HG03135 (cell line): ENCODE measurements around the gene PRKD2.
"Not testable (repeated sequence)": the region's sequence is repeated elsewhere in the genome, so short reads cannot be mapped to it uniquely, and the experiment has no call there.

Experiments
- ATAC-seq: cut with Tn5 transposase; IDR thresholded peaks from one replicate; pipeline ENCODE4 v1.9.1; 2021; ENCODE audit warnings: mild to moderate bottlenecking, moderate library complexity; ENCODE audit not compliant: unreplicated experiment

PRKD2 gene

DNA sequence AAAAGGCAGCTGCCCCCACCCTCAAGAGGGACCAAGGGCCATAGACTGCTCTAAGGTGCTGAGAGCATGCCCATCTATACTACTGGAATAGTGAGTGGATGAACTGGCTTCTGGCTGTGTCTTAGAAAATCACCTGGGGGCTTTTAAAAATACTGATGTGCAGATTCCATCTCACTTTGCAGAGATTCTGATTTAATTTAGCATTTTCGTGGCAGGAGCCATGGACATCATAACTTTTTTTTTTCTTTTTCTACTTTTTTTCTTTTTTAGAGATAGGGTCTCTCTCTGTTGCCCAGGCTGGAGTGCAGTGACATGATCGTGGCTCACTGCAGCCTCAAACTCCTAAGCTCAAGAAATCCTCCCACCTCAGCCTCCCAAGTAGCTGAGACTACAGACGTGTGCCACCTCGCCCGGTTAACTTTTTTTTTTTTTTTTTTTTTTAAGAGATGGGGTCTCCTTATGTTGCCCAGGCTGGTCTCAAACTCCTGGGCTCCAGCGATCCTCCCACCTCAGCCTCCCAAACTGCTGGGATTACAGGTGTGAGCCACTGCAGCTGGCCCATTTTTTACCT lies 4.1 kb downstream of the PRKD2 start:
- ATAC-seq, result not testable (repeated sequence)

DNA sequence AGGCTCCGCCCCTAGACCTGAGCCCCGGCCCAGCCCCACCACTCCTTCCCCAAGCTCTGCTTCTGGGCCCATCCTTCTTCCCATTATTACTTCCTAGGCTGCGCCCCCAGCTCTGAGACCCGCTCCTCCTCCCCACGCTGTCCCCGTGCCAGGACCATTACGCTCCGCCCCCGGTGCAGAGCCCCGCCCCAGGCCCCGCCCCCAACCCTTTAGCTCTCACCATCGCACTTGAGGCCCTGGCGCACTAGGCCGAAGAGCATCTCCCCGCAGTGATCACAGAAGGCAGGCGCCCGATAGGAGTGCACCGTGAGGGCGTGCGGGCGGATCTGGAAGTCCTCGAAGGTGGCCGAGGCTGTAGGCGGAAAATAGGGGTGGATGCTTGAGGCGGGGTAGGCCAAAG lies 6.2 kb downstream of the PRKD2 start:
- no peak for ATAC-seq

DNA sequence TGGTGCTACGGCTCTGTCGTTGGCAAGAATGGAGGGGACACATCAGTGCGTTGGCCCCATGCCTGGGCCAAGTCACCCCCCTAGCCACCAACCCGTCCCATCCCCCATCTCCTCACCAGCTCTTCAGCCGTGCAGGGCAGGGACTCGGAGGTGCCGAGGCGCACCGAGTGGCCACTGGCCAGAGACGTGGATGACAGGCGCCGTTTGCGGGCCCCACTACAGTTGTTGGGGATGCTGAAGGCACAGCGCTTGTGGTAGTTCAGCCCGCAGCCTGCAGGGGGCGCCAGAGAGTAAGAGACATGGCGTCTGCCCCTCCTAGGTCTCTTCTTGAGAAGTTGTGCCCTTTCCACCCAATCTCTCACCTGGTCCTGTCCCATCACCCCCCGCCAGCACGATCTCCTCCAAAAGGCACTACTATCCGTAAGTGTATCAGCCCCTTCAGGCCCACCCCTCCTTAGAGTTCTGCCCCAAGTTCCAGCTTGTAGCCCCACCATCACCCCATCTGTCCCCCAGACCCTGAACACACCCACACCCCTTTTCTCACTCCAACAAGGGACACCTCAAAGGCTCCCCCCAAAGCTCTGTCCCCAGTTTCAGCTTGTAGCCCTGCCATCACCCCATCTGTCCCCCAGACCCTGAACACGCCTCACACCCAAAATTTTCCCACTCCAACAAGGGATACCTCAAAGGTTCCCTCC lies 12.4 kb downstream of the PRKD2 start:
- no peak for ATAC-seq

DNA sequence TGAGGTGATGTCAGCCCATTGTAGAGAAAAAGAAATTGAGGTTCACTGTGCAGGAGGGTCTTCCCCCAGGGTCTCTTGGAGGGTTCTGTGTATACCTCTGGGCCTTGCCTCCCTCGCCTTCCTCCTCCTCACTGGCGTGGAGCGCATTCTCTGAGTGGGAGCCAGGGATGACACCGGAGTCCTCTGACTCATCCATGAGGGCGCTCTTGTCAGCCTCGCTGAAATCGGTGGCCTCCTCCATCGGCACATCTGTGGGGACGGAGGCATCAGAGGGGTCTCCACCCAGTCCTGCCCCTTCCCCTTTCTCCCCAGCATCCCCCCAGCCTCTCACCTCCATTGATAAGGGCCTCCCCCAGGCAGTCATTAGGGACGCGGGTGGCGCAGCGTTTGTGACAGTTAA lies 16.2 kb downstream of the PRKD2 start:
- no peak for ATAC-seq

DNA sequence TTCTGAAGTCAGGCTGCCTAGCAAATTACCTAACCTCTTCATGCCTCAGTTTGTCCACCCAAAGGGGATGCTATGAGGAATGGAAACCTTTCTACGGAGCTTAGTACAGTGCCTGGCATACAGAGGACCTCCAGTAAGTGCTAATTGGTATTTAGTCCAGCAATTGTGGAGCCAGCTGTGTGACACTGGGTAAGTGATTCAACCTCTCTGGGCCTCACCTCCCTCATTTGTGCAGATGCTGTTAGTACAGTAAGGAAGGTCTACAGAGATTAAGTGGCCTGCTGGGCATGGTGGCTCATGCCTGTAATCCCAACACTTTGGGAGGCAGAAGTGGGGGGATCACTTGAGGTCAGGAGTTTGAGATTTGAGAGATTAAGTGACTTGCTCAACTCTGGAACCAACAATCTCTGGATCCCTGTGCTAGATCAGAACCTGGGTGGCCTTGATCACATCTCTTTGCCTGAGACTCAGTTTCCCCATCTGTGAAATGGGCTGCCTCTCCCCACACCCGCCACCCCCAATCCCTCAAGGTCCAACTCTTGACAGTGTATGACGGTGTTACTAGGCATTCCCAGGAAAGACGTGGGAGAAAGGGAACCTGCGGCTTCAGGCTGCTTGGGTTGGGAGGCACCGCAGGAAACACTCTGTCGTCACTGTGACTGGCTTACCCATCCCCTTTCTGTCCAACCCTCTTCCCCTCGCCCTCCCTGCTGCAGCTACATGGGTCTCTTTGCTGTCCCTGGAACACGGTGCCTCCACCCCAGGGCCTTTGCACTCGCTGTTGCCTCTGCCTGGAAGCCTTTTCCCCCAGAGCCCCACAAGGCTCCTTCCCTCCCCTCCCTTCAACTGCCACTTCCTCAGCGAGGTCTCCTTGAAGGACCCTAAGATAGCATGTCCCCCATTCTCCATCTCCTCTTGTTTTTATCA lies 18.3 kb downstream of the PRKD2 start:
- no peak for ATAC-seq

DNA sequence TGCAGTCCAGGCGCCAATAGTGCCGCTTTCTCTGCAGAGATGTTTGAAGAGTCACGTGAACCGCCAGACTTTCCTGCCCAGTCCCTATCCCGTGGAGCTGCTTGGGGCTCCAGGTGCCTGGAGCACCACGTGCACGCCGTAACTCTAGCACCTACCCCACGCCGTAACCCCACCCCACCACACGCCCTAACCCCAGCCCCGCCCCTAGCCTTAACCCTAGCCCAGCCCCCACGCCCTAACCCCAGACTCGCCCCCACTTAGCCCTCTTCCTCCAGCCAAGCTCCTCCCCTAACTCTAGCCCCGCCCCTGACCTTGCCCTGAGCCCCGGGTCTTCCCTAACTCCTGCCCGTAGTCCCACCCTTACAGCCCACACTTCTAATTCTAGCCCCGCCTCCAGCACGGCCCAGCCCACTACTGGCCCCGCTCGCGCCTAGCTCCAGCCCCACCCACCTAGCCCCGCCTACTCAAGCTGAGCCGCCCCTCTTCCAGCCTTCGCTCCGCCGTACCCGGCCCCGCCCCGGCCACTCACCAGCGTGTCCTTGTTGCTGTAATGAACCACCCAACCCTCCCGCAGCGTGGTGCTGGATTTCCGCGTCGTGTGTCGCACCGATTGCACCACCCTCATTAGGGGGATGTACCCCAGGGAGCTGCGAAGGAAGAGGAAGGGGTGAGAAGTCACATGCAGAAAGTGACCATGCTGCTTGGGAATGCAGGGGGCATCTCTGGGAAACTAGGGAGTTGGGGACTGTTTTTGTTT lies 19.5 kb downstream of the PRKD2 start:
- ATAC-seq, result no peak

DNA sequence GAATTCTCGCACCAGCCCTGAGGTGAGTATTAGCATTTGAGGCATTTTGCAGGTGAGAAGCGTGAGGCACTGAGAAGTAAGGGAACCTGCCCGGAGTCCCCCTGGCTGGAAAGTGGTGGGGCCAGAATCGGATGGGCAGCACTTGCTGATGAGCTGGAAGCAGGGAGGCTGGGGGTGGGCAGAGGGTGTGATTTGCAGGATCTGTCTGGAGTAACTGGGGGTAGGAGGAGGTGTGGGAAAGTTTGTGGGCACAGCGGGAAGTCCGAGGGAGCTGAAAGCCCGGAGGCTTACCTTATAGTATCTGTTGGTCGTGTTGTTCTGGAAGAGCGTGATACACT lies 20.1 kb downstream of the PRKD2 start:
- ATAC-seq, result no peak

DNA sequence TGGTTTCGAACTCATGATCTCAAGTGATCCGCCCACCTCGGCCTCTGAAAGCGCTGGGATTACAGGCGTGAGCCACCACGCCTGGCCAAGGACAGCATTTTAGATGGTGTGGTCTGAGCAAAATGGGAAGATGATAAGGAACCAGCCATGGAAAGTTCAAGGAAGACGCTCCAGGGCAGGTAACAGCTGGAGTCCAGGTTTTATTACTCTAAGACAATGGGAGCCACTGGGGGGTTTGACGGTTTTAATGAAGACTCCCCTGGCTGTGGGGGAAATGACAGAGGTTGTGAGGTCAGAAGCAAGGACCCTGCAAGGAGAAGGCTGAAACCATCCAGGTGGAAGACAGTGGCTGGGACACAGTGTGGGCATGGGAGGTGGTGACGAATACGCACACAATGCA lies 20.9 kb downstream of the PRKD2 start:
- no peak for ATAC-seq

DNA sequence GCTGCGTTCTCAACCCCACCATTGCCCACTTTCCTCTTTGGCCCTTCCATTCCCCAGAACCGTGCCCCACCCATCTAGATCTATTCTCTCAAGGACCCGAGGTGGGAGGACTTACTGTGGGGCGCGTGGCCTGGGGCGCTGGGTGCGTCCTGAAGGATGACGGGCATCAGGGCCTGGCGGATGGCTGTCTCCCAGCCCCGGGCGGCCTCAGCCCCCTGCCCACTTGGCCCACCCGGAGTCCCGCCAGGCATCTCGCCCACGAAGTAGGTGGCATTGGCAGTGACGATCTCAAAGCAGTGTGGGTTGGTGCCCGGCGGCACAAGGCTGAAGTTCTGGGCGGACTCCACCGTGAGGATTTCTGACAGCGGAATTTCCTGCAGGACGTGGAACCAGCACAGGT lies 23.2 kb downstream of the PRKD2 start:
- ATAC-seq, result no peak

DNA sequence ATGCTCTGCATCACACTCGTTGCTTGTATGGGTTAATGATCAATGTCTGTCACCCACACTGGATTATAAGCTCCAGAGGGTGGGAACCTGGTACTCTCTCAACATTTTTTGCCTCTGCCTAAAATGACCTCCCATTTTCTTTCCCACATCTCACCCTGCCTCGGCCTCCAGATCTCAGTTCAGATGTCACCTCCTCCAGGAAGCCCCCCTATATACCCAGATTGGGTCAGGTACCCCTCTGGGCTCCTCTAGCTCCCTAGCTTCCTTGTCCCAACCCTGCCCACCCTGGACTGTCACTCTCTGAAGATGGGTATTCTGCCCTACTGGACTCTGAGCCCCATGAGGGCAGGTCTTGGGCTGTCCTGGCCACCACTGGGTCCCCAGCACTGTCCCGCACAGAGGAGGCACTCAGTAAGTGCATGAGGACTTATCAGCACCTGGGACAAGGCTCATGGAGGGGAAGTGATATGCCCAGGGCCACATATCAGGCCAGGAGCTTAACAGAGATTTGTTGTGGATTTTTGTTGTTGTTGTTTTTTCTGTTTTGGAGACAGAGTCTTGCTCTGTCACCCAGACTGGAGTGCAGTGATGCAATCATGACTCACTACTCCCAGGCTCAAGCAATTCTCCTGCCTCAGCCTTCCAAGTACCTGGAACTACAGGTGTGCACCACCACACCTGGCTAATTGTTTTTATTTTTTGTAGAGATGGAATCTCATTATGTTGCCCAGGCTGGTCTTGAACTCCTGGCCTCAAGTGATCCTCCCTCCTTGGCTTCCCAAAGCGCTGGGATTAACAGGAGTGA lies 23.8 kb downstream of the PRKD2 start:
- ATAC-seq, result no peak

DNA sequence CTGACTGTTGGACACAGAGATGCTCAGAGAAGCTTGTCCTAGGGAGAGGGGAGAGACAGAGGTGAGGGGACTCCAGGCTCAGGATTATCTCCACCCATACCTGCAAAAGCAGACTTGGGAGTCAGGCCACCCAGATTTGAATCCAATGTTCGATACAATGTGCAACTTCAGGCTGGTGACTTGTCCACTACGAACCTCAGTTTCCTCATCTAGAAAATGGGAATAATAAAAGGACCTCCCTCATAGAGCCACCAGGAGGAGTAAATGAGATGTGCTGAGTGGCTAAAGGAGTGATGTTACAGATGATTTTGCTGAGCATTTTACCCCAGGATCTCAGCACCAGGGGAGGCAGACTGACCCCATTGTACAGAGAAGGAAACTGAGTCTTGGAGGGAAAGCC lies 25.0 kb downstream of the PRKD2 start:
- no peak for ATAC-seq

DNA sequence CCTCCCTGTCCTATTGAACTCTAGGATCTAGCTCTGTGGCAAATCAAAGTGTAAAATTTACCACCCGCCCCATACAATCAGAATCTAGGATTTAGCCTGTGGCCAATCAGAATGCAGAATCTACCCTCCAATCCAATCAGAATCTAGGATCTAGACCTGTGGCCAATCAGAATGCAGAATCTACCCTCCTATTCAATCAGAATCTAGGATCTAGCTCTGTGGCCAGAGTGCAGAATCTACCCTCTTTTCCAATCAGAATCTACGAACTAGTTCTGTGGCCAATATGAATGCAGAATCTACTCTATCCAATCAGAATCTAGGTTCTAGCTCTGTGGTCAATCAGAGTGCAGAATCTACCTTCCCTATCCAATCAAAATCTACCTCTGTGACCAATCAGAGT lies 25.8 kb downstream of the PRKD2 start:
- ATAC-seq, result no peak

DNA sequence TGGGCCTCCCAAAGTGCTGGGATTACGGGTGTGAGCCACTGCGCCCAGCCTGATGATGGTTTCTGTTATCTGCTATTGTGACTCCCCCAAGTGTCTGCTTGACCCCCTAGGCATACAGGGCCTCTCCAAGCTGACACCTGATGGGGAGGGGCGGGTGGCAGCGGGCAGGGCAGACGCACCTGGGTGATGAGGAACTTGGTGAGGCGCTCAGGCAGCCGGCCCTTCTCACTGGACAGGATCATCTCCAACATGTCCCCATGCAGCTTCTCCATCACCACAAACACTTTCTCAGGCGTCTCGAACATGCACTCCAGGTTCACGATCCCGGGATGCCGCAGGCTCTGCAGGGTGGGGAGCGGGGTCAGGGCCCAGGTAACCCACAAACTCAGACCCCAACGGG lies 27.6 kb downstream of the PRKD2 start:
- no peak for ATAC-seq

DNA sequence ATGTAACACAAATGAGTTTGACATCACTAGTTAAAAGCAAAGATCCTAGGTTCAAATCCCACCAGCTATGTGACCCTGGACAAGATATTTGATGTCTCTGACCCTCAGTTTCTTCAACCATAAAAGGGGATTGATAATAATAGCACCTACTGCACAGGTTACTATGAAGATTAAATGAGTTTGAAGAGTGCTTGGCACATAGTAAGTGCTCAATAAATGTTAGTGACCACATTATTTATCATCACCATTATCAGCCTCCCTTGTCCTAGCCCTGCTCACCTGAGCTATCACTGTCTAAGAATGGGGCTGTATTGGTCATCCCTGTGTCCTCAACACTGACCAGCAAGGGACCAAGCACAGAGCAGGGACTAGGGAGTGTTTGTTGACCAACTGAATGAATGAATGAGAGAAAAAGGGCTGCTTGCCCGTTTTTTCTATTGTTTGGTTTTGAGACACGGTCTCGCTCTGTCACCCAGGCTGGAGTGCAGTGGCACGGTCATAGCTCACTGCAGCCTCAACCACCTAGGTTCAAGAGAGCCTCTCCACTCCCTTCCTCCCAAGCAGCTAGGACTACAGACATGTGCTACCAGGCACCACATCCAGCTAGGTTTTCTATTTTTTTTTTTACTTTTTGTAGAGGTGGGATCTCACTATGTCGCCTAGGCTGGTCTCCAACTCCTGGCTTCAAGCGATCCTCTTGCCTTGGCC lies 29.3 kb downstream of the PRKD2 start:
- ATAC-seq, result no peak

DNA sequence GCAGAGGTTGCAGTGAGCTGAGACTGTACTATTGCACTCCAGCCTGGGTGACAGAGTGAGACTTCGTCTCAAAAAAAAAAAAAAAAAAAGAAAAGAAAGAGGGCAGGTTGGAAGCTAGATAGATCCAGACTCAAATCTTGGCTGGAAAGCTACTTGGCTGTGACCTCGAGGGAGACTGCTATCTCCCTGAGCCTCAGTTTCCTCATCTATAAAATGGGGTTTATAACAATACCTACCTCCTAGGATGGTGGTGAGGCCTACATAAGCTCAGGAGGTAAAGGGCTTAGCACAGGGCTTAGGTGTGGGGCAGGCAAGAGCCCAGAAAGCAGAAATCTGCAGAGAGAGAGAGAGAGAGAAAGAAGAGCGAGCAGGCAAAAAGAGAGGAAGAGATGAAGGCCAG lies 31.7 kb downstream of the PRKD2 start:
- ATAC-seq, result no peak

DNA sequence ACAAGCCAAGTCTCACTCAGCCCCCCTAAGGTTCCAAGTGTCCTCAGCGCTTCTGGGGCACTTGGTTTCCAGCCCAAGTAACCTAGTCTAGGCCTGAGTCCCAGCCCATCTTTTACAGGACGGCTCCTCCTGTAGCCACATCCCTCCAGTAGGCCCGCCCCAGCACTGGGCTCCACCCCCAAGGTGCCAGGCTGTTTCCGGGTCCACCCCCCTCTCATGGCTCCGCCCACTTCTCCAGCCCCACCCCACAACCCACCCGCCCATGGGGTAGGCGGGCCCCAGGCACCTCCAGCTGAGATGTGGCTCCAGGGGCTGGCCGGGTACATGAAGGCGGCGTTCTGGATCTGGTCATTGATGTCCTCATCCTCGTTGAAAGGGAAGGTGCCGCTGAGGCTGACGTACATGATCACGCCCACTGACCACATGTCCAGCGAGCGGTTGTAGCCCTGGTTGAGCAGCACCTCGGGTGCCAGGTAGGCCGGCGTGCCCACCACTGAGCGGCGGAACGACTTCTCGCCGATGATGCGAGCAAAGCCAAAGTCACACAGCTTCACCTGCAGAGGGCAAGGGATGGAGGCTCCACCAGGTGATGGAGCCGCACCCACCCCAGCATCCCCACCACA lies 38.7 kb downstream of the PRKD2 start:
- ATAC-seq, result no peak

DNA sequence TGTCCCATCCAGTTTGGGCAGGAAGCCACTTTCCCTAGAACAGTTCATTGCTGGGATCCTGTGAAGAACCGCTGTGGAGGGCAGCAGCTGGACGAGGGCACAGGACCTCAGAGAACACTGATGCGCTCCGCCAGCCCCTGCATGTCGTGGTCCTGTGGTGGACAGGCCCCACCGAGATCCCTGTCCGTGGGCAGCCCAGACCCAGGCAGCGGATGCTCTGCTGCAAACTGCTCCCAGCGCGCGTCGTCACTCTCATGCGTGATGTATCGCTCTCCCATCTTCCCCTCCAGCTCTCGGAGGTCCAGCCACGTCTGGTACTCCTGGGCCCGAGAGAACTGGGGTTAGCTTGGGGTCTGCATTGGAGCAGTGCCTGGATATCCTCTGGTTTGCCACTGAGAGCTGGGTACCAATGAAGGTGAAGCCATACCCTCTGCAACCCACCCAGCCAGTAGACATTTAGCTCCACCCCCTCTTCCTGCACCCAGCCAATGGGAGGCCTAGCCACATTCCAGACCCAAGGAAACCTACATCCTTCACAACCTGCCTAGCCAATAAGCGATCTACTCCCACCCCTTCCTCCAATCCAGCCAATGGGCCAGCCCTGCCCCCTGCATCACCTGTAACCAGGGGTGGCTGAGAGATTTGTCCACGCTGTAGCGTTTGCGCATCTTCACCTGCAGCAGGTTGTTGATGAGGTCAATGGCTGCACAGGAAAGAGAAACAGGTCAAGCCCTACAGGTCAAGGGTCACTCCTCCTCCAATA lies 42.3 kb downstream of the PRKD2 start:
- ATAC-seq, result no peak

DNA sequence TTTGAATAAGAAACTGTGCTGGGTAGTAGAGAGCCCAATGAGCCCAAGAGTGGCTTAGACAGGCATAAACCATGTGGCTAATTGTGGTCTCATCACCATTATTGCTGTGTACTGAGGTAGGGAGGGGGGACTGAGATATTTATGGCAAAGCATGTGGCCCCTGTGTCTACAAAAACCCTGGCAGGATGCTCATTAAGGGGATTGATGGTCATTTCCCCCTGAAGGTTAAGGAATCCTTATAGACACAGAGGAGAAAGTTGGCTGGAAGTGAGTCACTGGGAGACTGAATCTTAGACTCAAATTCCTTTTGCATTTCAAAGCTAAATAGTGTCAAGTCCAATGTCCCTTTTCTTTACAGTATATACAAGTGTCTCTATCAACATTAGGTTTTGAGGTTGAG lies 46.1 kb downstream of the PRKD2 start:
- ATAC-seq, result no peak

DNA sequence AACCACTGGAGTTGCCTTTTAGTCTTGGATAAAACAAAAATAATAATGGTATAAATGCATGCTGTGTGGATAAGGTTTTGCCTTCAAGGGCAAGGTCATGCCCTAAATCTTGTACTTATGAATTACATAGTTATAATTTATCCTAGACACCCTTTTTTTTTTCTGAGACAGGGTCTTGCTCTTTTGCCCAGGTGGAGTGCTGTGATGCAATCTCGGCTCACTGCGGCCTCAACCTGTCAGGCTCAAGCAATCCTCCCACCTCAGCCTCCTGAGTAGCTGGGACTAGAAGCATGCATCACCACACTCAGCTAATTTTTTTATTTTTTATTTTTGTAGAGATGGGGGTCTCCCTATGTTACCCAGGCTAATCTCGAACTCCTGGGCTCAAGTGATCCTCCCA lies 48.3 kb downstream of the PRKD2 start:
- no peak for ATAC-seq
